NCI-H524 (cell line): ENCODE measurements around the gene NVL.
"Not testable (repeated sequence)": the region's sequence is repeated elsewhere in the genome, so short reads cannot be mapped to it uniquely, and the experiment has no call there.

Experiments
- DNase-seq, 2 experiments: peaks; one replicate each; lab custom pipeline; 2025; lab: John Stamatoyannopoulos, UW

The NVL gene

DNA sequence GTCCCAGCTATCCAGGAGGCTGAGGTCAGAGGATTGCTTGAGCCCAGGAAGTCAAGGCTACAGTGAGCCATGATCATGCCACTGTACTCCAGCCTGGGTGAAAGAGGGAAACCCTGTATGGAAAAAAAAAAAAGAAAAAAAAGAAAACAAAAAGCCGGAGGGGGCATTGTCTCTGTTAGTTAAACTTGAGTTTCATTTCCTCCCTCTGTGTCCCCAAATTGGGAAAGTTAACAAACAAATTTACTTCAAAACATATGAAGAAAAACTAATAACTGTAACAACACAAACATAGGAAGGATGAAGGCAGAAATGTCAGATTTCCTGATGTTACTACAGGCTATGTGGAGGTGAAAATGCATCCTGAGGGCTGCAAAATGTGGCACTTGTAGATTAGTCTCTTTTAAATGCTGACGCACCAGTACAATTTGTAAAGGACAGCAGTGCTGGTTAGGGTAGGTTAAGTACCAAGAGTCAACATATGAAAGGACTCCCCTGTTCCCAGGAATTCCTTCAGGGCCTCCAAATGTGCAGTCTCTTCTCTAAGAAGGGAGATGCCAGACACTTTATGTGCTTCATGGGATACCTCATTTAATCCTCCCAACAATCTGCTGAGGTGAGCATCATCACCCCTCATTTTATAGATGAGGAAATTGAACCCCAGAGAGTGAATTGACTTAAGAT is 94.0 kb downstream of the NVL start:
- no peak for DNase-seq

DNA sequence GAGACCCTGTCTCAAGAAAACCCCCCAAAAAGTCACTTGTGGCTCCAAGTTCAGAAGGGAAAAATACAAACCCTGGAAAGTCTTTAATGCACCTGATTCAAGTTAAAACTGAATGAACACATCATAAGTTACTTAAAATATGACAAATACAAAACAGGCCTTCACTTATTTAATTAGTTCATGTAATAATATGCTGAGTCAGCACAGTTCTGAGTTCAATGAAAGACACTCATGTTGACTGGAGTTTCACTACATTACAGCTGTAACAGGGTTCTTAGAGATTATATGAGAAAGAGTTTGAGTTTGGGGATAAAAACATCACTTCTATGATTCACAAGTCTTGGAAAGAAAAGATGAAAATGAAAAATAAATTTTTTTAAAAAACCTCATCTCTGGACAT is 96.0 kb downstream of the NVL start:
- no peak for DNase-seq

DNA sequence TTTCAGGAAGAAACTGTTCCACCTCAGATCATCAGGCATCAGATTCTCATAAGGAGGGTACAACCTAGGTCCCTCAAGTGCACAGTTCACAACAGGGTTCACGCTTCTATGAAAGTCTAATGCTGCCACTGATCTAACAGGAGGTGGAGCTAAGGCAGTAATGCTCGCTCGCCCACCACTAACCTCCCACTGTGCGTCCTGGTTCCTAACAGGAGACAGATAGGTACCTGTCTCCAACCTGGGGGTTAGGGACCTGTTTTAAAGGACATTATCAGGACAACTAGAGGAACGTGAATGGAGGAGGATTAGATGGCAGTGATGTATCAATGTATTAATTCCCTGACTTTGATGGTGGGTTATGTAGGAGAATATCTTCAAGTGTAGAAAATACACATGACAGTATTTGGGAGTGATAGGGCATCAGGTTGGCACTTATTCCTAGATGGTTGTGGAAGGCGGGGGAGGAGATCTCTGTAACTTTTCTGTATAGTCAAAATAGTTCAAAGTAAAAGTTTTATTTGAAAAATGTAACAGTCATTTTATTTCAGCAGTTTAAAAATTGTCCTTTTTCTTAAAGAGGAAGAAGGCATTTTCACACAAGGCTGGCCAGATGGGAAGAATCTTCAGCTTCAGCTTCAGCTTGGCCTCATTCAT is 103.0 kb downstream of the NVL start:
- DNase-seq, result no peak

DNA sequence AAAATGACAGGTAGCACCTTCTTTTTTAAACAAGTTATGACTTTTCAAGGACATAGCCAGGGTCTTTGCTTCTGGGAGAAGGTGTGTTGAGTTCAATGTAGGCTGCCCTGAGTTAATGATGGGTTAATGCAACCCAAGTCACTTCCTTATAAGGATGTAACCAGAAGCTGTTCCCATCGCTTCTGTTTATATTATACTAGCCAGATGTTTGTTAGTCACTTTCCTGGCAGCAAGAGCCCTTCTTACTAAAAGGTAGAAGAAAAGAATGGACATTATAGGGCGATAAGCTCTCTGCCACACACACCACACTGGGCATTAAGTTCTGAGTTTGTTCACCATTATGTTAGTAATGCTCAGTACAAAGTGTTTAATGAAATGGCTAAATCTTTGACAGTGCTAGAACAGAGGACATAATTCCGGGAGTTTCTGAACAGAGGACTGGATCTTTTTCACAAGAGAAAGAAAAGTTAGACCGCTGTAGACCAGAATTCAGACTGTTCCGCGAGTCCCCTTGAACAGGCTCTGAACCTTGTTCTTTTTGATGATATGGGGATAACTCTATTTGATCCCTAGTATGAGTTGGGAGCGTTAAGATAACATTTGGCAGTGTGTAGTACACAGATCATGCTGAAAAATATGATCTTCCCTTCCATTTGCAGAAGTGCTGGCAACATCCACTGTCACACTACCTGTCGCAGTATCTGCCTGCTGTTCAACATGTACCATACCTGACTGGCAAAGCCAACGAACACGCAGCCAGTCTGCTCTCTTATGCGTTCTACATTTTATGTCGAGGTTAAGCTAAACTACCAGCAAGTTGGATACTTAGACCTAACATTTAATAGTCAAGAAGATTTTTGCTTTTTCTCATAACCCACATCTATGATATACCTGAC is 105.9 kb downstream of the NVL start:
- DNase-seq, result peak in 1 of 2 experiments; percentile 10

DNA sequence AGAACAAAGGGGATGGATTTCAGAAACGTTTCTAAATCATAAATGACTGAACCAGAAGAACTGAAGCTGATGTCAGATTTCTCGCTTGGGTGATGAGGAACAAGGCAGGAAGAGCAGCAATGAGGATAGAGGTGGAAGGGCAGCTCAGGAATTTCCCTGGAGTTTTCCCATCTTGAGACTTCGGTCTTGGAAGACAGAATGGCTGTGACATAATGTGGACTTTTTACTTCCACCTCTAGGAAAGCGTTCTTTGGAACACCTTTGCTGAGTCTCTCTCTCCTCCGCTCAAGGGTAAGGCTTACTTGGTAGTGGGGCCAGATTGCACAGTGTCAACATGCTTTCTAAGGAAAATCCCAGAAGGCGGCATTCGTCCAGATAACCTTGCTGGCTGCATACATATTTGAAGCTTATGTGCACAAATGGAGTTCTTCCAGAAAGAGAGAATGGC is 110.3 kb downstream of the NVL start:
- DNase-seq, result no peak

DNA sequence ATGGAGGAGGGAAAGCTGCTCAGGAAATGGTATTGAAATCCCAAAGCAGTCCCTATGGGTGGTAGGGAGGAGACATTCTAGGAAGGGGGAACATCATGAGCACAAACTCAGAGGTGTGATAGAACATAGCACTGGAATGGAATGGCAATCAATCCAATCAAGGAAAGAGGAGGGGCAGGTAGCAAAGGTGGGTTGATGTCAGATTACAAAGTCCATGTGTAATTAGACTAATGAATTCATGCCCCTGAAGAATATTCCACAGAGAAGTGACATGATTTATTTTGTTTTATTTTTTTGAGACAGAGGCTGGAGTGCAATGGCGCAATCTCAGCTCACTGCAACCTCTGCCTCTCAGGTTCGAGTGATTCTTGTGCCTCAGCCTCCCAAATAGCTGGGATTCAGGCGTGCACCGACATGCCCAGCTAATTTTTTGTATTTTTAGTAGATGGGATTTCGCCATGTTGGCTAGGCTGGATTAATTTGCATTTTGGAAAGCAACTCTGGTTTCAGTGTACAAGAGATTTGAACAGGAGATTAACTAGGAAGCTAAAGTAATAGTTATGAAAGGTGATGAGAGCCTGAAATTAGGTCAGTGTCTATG is 110.9 kb downstream of the NVL start:
- no peak for DNase-seq

DNA sequence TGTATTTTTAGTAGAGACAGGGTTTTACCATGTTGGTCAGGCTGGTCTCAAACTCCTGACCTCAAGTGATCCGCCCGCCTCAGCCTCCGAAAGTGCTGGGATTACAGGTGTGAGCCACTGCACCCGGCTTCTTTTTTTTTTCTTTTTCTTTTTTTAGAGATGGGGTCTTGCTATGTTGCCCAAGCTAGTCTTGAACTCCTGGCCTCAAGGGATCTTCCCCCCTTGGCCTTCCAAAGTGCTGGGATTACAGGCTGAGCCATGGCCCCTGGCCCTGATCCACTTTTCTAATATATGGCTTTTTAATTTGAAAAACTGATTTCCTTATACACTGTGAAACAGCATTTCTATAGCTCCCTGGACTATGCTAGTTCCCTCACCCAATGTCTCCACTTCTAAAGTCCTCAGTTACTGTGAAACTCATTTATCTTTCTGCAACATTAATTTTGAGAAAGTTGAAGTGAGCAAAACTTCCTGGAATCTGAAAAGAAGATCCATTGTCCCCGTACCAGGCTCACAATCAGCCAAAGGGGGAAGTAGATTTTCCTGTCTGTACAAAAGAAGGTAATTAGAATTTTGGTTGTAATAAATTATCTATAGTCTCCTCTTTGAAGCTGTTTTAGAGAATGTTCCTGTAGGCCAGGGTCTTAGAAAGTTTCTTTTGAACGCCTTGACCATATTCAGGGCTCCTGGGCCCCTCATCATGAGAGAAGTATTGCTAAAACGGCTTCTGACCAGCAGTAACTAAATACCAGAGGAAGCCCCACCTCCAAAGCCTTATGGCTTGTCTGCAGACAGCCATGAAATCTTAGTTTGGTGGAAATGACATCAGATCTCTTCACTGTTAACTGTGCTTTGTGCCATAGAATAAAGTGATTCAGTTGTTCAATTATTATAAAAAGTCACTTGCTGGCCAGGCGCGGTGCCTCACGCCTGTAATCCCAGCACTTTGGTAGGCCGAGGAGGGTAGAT is 112.0 kb downstream of the NVL start:
- DNase-seq, result no peak

DNA sequence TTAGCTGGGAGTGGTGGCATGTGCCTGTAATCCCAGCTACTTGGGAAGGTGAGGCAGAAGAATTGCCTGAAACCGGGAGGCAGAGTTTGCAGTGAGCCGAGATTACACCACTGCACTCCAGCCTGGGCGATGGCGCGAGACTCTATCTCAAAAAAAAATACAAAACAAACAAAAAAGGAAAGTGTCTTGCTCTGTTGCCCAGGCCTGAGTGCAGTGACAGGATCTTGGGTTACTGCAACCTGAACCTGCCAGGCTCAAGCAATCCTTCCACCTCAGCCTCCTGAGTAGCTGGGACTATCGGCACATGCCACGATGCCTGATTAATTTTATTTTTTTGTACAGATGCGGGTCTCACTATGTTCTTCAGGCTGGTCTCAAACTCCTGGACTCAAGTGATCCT is 113.6 kb downstream of the NVL start:
- no peak for DNase-seq

DNA sequence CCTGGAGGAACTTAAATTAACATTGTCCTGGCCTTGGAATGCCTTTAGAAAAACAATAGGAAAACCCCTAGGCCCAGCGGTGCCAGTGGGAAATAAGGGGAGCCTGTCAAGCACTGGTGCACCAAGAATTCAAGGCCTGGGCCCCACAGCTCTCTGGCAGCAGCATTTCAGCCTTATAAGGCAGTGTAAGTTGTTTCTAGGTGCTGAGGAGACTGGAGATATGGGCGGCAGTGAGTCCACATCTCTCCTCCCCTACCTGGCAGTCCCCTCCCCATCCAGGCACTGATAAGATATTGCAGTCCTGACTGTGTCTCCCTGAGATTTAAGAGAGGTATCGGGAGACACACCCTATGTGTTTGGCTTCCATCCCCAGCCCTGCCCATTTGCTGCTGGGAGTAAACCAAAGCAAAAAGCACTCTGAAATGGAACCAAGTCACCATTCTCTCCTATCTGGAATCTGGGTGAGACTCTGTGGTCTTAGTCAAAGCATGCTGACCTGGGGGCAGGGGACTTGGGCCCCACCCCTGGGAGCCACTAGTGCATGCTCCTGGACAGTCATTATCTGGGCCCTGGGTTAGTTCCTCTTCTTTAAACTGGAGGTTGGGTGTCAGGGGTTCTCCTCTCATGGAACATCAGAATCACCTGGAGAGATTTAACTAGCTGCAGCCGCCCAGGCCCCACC is 116.4 kb downstream of the NVL start:
- no peak for DNase-seq

DNA sequence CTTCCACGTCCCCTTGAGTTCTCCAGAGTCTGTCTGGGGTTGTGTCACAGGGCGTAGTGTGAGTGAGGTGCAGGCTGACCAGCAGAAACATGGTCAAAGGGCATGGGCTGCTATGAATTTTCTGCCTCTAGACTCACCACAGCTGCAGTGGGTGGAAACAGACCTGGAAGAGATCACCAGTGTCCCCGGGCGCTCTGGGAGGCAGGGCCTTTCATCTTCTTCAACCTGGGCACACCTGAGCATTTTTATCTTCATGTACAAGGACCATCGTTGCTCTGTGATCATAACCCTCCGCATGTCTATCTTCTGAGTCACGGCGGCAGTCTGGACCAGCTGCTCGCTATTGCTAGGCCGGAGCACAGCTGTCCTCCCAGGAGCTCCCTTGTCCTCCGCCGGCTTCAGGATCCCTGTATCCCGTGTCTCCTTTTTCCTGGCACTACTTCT is 117.3 kb downstream of the NVL start:
- peak in 1 of 2 experiments; percentile 2 for DNase-seq

DNA sequence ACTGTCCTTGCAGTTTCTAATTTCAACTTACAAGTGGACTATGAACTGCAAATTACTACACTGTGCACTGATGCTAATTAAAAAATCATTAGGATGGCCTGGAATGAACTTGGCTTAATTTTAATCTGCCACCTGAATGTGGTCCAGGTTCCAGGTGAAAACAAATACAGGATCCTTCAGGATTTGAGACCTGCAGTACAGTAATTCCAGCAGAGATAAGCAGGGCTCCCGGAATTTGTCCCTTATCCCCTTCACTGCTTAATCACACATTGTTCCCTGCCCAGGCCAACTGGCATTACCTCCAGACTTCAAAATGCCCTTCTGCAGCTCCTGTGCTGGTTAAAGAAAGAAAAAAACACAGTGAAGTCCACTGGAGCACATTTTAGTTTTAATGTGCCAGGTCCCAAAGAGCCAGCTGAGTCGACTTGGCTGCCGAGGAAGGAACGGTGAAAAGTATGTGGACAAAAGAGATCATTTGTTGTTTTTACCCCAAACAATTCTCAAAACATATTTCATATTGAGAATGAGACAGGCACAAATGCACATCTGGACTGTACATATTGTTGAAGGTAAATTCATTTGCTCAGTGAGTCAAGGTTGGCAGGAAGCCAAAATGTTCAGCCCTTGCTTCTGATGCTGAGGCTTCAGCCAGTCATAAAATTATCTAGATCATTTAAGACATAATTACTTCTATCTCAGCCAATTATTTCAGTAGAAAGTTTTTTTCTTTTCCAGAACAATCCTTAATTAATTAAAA is 118.6 kb downstream of the NVL start:
- peak; percentile 12 to 77 for DNase-seq

DNA sequence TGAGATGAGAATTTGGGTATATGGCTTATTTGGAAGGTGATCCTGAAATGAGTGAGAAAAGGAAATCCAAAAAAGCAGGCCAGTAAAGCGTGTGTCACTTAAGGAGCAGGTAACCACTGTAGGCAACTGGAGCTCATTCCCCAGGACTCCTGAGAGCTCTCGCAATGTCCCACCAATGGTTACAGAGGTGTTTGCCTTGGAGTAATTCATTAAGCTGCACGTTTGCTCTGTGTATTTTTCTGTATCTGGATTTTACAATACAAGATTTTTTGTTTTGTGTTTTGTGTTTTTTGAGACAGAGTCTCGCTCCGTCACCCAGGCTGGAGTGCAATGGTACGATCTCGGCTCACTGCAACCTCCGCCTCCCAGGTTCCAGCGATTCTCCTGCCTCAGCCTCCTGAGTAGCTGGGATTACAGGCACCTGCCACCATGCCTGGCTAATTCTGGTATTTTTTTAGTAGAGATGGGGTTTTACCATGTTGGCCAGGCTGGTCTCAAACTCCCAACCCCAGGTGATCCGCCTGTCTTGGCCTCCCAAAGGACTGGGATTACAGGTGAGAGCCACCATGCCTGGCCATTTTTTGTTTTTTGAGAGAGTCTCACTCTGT is 123.9 kb downstream of the NVL start:
- DNase-seq, result not testable (repeated sequence)

DNA sequence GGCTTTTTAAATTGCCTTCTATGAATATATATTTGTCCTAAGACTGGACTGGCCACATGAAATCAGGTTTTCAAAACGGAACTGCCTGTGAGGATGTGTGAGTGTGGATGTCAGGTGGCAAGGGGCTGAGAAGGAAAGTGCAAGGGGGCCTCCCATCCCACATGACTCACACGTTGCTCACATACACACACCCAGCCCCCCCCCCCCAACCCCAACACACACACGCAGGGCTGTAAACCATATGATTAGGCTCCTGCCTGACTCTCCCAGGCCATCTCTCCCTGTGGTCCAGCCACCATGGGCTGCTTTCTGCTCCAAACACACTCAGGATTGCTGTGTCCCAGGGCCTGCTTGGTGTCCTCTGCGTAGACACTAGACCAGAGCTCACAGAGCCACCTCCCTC is 124.5 kb downstream of the NVL start:
- peak in 1 of 2 experiments; percentile 6 for DNase-seq

DNA sequence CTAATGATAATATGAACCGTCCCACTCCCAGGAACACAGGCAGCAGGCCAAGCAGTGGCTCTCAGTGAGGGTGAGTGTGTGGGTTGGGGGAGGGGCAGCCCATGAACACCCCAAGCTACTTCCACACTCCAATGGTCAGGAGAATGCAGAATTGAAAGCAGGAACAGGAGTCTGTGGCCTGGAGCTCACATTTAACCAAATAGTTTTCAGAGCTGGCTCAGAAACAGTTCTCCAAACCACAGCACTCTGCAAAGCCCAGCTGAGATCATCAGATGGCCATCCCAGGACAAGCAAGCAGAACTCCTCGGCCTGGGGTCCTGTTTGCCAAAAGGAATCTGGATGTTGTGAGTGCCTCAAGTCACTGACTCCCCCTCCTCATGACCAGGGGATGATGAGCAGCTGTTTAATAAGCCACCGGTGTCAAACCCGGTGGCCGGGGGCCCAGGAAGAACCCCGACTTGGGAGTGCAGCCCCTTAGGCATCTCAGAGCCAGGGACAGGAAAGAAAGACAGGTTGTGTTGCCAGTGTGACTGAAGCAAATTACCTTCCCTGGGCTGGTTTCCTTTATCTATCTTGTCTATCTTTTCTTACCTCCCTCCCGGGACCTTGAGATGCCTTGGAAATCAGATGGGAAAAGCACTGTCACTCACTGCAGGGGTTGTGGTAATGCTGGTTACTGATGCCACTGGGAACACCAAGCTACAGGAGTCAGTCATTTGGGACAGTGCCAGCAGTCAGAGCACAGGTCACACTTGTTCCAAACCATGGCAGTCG is 126.5 kb downstream of the NVL start:
- no peak for DNase-seq

DNA sequence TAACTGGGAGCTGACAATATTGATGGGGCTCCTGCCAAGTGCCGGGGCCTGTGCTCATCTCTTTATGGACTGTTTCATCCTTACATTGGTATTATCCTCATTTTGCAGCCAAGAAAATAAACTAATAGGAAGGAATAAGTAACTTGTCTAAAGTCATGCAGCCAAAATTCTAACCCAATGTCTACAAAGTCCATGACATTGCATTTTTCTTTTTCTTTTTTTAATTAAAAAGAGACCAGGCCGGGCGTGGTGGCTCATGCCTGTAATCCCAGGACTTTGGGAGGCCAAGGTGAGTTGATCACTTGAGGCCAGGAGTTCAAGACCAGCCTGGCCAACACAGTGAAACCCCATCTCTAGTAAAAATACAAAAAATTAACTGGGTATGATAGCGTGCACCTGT is 128.1 kb downstream of the NVL start:
- no peak for DNase-seq

DNA sequence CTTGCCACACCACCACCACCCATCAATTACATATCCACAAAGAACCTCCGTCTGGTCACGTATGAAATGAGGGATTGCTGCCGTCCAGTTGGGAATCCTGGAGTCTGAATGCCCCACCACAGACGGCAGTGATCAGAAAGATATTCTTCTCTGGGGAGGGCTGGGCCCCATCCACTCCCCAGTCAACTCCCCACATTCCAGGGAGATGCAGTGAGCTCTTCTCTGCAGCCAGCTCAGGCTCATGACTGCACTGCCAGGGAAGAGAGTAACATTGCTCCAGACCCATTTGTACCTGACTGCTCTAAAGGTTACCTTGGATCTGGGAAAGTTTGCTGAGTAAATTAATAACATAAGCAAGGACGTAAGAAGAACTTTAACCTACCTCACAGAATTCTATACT is 128.6 kb downstream of the NVL start:
- no peak for DNase-seq

DNA sequence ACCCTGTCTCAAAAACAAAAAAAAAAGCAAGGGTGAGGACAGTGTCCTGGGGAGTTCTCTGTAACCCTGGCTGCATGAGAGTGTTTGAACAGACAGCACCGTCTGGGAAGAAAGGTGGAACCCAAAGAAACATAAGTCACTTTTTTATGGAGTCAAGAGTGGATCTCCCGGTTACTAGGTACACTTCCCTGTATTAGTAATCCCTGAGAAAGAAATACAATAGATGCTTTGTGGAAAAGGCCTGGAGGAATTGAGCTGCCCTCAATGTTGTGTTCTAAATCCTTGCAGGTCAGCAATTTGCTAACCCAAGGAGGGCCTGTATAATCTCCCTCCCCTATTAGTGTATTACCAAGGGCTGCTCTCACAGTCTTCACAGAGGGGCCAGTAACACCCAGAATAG is 130.3 kb downstream of the NVL start:
- DNase-seq, result no peak

DNA sequence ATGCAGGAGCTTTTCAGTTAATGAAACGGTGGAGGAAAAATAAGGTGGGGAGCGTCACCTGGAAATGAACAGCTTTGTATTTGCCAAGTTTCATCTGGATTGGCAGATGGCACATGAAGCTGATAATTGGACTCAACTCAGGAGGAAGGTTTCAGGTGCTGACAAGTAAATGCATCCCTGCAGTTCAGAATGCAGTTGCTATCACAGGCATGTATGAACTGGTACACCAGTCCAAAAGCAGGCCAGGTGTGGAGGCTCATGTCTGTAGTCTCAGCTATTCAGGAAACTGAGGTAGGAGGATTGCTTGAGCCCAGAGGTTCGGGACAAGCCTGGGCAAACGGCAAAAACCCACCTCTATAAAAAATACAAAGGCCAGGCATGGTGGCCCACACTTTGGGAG is 131.4 kb downstream of the NVL start:
- peak in 1 of 2 experiments; percentile 15 for DNase-seq
